H1 (cell line): ENCODE data around the gene EAPP. TPM values are rescaled to one million over a fixed set of nuclear protein-coding genes. Genes with fewer than 3 reads are reported as not detected.

Experiments
- CTCF ChIA-PET: fragments of 300-600 bp; sonication (Branson Sonifier 250); formaldehyde crosslinking; loops from one replicate; lab custom pipeline; 2021; ENCODE audit not compliant: partially characterized antibody; lab: Charles Lee
- POLR2A ChIA-PET: fragments of 300-600 bp; sonication (Branson Sonifier 250); formaldehyde crosslinking; loops from one replicate; lab custom pipeline; 2021; ENCODE audit warnings: inconsistent platforms; ENCODE audit not compliant: partially characterized antibody; lab: Charles Lee
- DNase-seq, 2 experiments: peaks; one replicate each; pipeline versions ENCODE4 v3.0.0 to v3.0.0-alpha.2; 2010 to 2022; ENCODE audit warnings: low spot score in 2 of 2, low read depth in 1 of 2, mixed read lengths in 1 of 2
- FAIRE-seq: peaks from 2 replicates; lab custom pipeline; 2011; peaks lifted over from hg19 to GRCh38; lab: Jason Lieb, UNC
- H2AFZ ChIP-seq: 2 replicates; pipeline ENCODE4 v1.8.1; 2012; ENCODE audit warnings: low read length, inconsistent platforms
- H2AK5ac ChIP-seq: 2 replicates; pipeline ENCODE4 v1.6.1; 2013; ENCODE audit warnings: low read depth, low read length
- H2BK120ac ChIP-seq: replicated peaks from 2 replicates; pipeline ENCODE3; 2013; ENCODE audit warnings: low read depth, low read length, inconsistent platforms
- H2BK12ac ChIP-seq: 2 replicates; pipeline ENCODE4 v1.6.1; 2013; ENCODE audit warnings: low read depth, low read length
- H2BK15ac ChIP-seq: 2 replicates; pipeline ENCODE4 v1.6.1; 2013; ENCODE audit warnings: low read length
- H2BK20ac ChIP-seq: 2 replicates; pipeline ENCODE4 v1.6.1; 2013; ENCODE audit warnings: low read length
- H2BK5ac ChIP-seq: 2 replicates; pipeline ENCODE4 v1.6.1; 2013; ENCODE audit warnings: low read depth, low read length
- H3K14ac ChIP-seq: 2 replicates; pipeline ENCODE4 v1.6.1; 2013; ENCODE audit warnings: inconsistent platforms; ENCODE audit not compliant: insufficient read length
- H3K18ac ChIP-seq: 2 replicates; pipeline ENCODE4 v1.6.1; 2013; ENCODE audit warnings: low read length; ENCODE audit errors: extremely low read depth
- H3K23ac ChIP-seq: 2 replicates; pipeline ENCODE4 v1.6.1; 2013; ENCODE audit warnings: inconsistent platforms; ENCODE audit not compliant: insufficient read length
- H3K23me2 ChIP-seq: 2 replicates; pipeline ENCODE4 v1.6.1; 2013; ENCODE audit warnings: low read depth, low read length
- H3K27ac ChIP-seq: 2 replicates; pipeline ENCODE4 v1.6.1; 2011; ENCODE audit warnings: low read depth, low read length, inconsistent platforms
- H3K27me3 ChIP-seq, 4 experiments: replicated peaks in 1 of 4; 1 replicate in 1 of 4; 2 replicates in 3 of 4; pipeline versions ENCODE4 v1.6.1 to v1.8.1; 2011 to 2013; ENCODE audit warnings: low read length in 3 of 4, mild to moderate bottlenecking in 3 of 4, inconsistent platforms in 2 of 4, mixed read lengths in 2 of 4, moderate library complexity in 1 of 4; ENCODE audit not compliant: control insufficient read depth in 3 of 4, insufficient read depth in 3 of 4; ENCODE audit errors: extremely low read depth in 1 of 4
- H3K36me3 ChIP-seq, 4 experiments: 2 replicates each; pipeline versions ENCODE4 v1.6.1 to v1.8.1; 2011 to 2013; ENCODE audit warnings: mild to moderate bottlenecking in 4 of 4, low read length in 3 of 4, moderate library complexity in 2 of 4, control low read depth in 1 of 4, inconsistent platforms in 1 of 4; ENCODE audit not compliant: insufficient read depth in 4 of 4, control insufficient read depth in 2 of 4
- H3K4ac ChIP-seq: replicated peaks from 2 replicates; pipeline ENCODE3; 2013; ENCODE audit warnings: low read length, low read depth, mixed read lengths, inconsistent platforms; ENCODE audit not compliant: insufficient read length
- H3K4me1 ChIP-seq, 4 experiments: replicated peaks in 1 of 4; 1 replicate in 1 of 4; 2 replicates in 3 of 4; pipeline versions ENCODE4 v1.6.1 to v1.8.1; 2011 to 2013; ENCODE audit warnings: low read length in 3 of 4, inconsistent platforms in 2 of 4, mixed read lengths in 1 of 4; ENCODE audit not compliant: insufficient read depth in 4 of 4, control insufficient read depth in 3 of 4
- H3K4me2 ChIP-seq, 2 experiments: 2 replicates each; pipeline versions ENCODE4 v1.6.1 to v1.8.1; 2011 to 2013; ENCODE audit warnings: low read depth in 2 of 2, low read length in 2 of 2, control low read depth in 1 of 2, inconsistent platforms in 1 of 2, mild to moderate bottlenecking in 1 of 2; ENCODE audit not compliant: insufficient read depth in 1 of 2
- H3K4me3 ChIP-seq, 4 experiments: fragments of 200-600, 300-600 bp in 1 of 4; sonication (generic), shearing (Covaris generic), sonication (Bioruptor Twin) in 1 of 4; 2 replicates each; pipeline versions ENCODE4 v1.5.1 to v1.8.1; 2011 to 2016; ENCODE audit warnings: low read length in 4 of 4, low read depth in 3 of 4, control low read depth in 2 of 4, inconsistent platforms in 2 of 4, mild to moderate bottlenecking in 2 of 4, mixed read lengths in 1 of 4, moderate library complexity in 1 of 4; ENCODE audit not compliant: insufficient read depth in 2 of 4; ENCODE audit errors: extremely low read depth in 1 of 4
- H3K56ac ChIP-seq: replicated peaks from 2 replicates; pipeline ENCODE3; 2013; ENCODE audit warnings: low read depth, mild to moderate bottlenecking, mixed read lengths, low read length, inconsistent platforms; ENCODE audit not compliant: insufficient read length
- H3K79me1 ChIP-seq: 2 replicates; pipeline ENCODE4 v1.6.1; 2013; ENCODE audit warnings: low read depth, low read length, control low read depth
- H3K79me2 ChIP-seq, 2 experiments: 2 replicates each; pipeline versions ENCODE4 v1.6.1 to v1.8.1; 2012 to 2013; ENCODE audit warnings: low read length in 2 of 2, mild to moderate bottlenecking in 2 of 2, inconsistent platforms in 1 of 2; ENCODE audit not compliant: insufficient read depth in 2 of 2, control insufficient read depth in 1 of 2
- H3K9ac ChIP-seq, 4 experiments: replicated peaks in 1 of 4; 1 replicate in 1 of 4; 2 replicates in 3 of 4; pipeline versions ENCODE4 v1.6.1 to v1.8.1; 2011 to 2013; ENCODE audit warnings: low read depth in 3 of 4, low read length in 3 of 4, control low read depth in 2 of 4, mild to moderate bottlenecking in 2 of 4, moderate library complexity in 2 of 4, inconsistent platforms in 1 of 4; ENCODE audit errors: extremely low read depth in 1 of 4
- H3K9me3 ChIP-seq, 2 experiments: 2 replicates each; pipeline versions ENCODE4 v1.6.1 to v1.8.1; 2012 to 2013; ENCODE audit warnings: mild to moderate bottlenecking in 2 of 2, moderate library complexity in 2 of 2, control low read depth in 1 of 2, inconsistent platforms in 1 of 2, low read depth in 1 of 2, low read length in 1 of 2, mixed read lengths in 1 of 2; ENCODE audit not compliant: insufficient read depth in 2 of 2
- H4K20me1 ChIP-seq, 2 experiments: replicated peaks in 1 of 2; 2 replicates each; pipeline versions ENCODE3 to v1.8.1; 2011 to 2013; ENCODE audit warnings: inconsistent platforms in 2 of 2, low read length in 2 of 2, mild to moderate bottlenecking in 1 of 2; ENCODE audit not compliant: insufficient read depth in 2 of 2, control insufficient read depth in 1 of 2
- H4K5ac ChIP-seq: 2 replicates; pipeline ENCODE4 v1.6.1; 2013; ENCODE audit warnings: low read length, low read depth, mixed read lengths, inconsistent platforms; ENCODE audit not compliant: insufficient read length
- H4K8ac ChIP-seq: 2 replicates; pipeline ENCODE4 v1.8.0; 2013; ENCODE audit warnings: mild to moderate bottlenecking, moderate library complexity, low read length, inconsistent platforms; ENCODE audit not compliant: insufficient read depth; ENCODE audit errors: extremely low read depth
- H4K91ac ChIP-seq: replicated peaks from 2 replicates; pipeline ENCODE3; 2013; ENCODE audit warnings: low read length, mixed read lengths, inconsistent platforms; ENCODE audit not compliant: insufficient read length
- CREB1 ChIP-seq: IDR thresholded peaks from 2 replicates; pipeline ENCODE4 v1.6.1; 2012; ENCODE audit warnings: inconsistent platforms
- FOSL1 ChIP-seq: IDR thresholded peaks from 2 replicates; pipeline ENCODE4 v1.6.1; 2011; ENCODE audit warnings: mild to moderate bottlenecking, low read depth, low read length, moderate library complexity; ENCODE audit not compliant: insufficient read depth
- KDM4A ChIP-seq: IDR thresholded peaks from one replicate; pipeline ENCODE4 v1.7.1; 2012; ENCODE audit warnings: low read depth, mild to moderate bottlenecking, moderate library complexity, low read length, inconsistent platforms; ENCODE audit not compliant: severe bottlenecking
- KDM5A ChIP-seq: fragments of 200-600 bp; IDR thresholded peaks from 2 replicates; pipeline ENCODE4 v1.7.1; 2012; ENCODE audit warnings: mild to moderate bottlenecking, low read length, inconsistent platforms, mixed read lengths
- SP1 ChIP-seq: IDR thresholded peaks from 2 replicates; pipeline ENCODE4 v1.6.1; 2011; ENCODE audit warnings: low read depth, low read length
- TAF1 ChIP-seq: IDR thresholded peaks from 2 replicates; pipeline ENCODE4 v1.6.1; 2011; ENCODE audit warnings: mild to moderate bottlenecking, low read depth, low read length
- WGBS, 2 experiments: shearing (Covaris generic) in 1 of 2; methylation state at CpG; one replicate each; pipeline versions ENCODE4 v1.1.6 to v1.1.7; 2013 to 2015; ENCODE audit warnings: low lambda C conversion rate in 2 of 2, mixed read lengths in 2 of 2, inconsistent platforms in 1 of 2, low coverage in 1 of 2, missing lambda C conversion rate in 1 of 2; ENCODE audit not compliant: insufficient replicate concordance in 2 of 2, insufficient coverage in 1 of 2, insufficient read length in 1 of 2; ENCODE audit errors: extremely low coverage in 1 of 2, missing lambda C conversion rate in 1 of 2; 5-methylcytosine and 5-hydroxymethylcytosine counted together
- polyA plus RNA-seq, 7 experiments: library from polyadenylated mRNA; depleted of rRNA in 3 of 7; stranded (reverse) in 5 of 7; unstranded in 2 of 7; fragments of >200 nt in 5 of 7; fragments of 200-250 nt in 2 of 7; gene quantifications; 1 replicate in 5 of 7; 2 replicates in 1 of 7; 4 replicates in 1 of 7; pipeline versions ENCODE4 v1.2.1 to v1.2.3, GENCODE V29; 2011 to 2013; ENCODE audit warnings: missing spikeins in 2 of 7, mixed read lengths in 2 of 7
- total RNA-seq: library from RNA; stranded (reverse); fragmentation: NEBNext Ultra II Directional; extraction: Animal tissue kit (Norgen Biotek cat#: 25700); gene quantifications from 2 replicates; pipeline ENCODE4 v1.2.1, GENCODE V29; 2021

EAPP gene
- total and polyA plus RNA-seq, 2 of the 8 experiments (the other 6 are each of a cell fraction or from before 2014, with no cell fraction given), result 18.3 to 28.7 TPM

GRCh38 chr14:34562776-34563150, 23.3 kb upstream of the EAPP start:
- Histone ChIP-seq H2AFZ (no peak overlapping the region), H3K23ac (no peak overlapping the region), H3K56ac (no peak overlapping the region), H3K23me2 (no peaks in the 10 kb centered on the region), H3K14ac (no peak overlapping the region), H3K27me3 (no peaks in the 10 kb centered on the region), H3K18ac (no peak overlapping the region), H4K91ac (no peak overlapping the region), H2BK120ac (no peak overlapping the region), H3K9me3 (no peaks in the 10 kb centered on the region), H3K36me3 (peaks cover 0 to 23% (median 10%) of the 10 kb centered on the region in 4 experiments; a peak in 5 of 8 replicates), H4K8ac (no peak overlapping the region), H3K4me2 (no peak overlapping the region), H3K9ac (no peak overlapping the region), H2BK5ac (no peak overlapping the region), H3K79me1 (no peaks in the 10 kb centered on the region), H3K4me1 (no peaks in the 10 kb centered on the region), H2AK5ac (no peak overlapping the region), H2BK12ac (no peak overlapping the region), H2BK15ac (no peak overlapping the region), H4K5ac (no peak overlapping the region), H3K79me2 (no peaks in the 10 kb centered on the region), H2BK20ac (no peak overlapping the region), H3K4me3 (no peak overlapping the region), H3K27ac (no peak overlapping the region), H3K4ac (no peak overlapping the region), H4K20me1 (no peaks in the 10 kb centered on the region)
- no peak for DNase-seq
- FAIRE-seq, result no peak
- POLR2A ChIA-PET, result no interaction called here
- WGBS, 2 experiments, result 94% methylated on average over 8 of the region's 8 CpGs; no CpG with 5 or more reads in 1 of the 2 experiments
- CTCF ChIA-PET, result no interaction called here
- TF ChIP-seq SP1, result no peak
- no peak for TF ChIP-seq FOSL1
- no peak for TF ChIP-seq KDM5A
- no peak for TF ChIP-seq CREB1
- no peak for TF ChIP-seq TAF1
- no peak for TF ChIP-seq KDM4A
